GM12878 (cell line): ENCODE data around the gene ZDHHC1.
"Not testable (repeated sequence)": the region's sequence is repeated elsewhere in the genome, so short reads cannot be mapped to it uniquely, and the experiment has no call there.

Experiments
- SIN3A ChIP-seq: IDR thresholded peaks from 2 replicates; pipeline ENCODE4 v1.6.1; 2012; ENCODE audit warnings: low read depth, low read length, improper control_type of control experiment
- TF ChIP-seq, protein P1 (sequence below), 3 experiments: IDR thresholded peaks in 2 of 3; conservative IDR thresholded peaks in 1 of 3; 2 replicates each; pipeline ENCODE4 v1.5.1; 2011; ENCODE audit warnings: low read depth in 3 of 3, low read length in 3 of 3, mild to moderate bottlenecking in 3 of 3, control low read depth in 2 of 3, moderate library complexity in 2 of 3, inconsistent platforms in 1 of 3, mixed read lengths in 1 of 3; ENCODE audit not compliant: control insufficient read depth in 2 of 3, insufficient read depth in 1 of 3; ENCODE audit errors: extremely low read depth in 1 of 3

DNA sequence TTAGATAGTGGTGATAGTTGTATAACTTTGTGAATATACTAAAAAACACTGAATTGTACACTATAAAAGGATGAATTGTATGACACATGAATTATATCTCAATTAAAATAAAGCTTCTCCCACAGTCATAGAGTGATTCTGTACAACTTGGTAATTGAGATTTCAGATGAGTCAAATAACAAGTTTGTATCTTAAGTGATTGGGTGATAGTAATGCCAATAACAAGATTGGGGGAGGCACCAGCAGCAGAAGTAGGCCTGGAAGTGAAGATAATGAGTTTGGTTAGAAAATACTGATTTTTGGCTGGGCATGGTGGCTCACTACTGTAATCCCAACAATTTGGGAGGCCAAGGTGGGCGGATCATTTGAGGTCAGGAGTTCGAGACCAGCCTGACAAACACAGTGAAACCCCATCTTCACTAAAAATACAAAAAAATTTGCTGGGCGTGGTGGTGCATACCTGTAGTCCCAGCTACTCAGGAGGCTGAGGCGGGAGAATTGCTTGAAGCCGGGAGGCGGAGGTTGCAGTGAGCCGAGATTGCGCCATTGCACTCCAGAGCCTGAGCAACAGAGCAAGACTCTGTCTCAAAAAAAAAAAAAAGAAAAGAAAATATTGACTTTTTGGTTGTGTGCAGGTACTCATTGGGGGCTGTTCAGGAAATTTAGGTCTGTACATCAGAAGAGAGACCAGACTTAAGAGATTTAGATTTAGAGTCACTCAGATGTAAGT lies 56.6 kb downstream of the ZDHHC1 start:
- TF ChIP-seq SIN3A = not testable (repeated sequence)
- TF ChIP-seq, protein P1, sequence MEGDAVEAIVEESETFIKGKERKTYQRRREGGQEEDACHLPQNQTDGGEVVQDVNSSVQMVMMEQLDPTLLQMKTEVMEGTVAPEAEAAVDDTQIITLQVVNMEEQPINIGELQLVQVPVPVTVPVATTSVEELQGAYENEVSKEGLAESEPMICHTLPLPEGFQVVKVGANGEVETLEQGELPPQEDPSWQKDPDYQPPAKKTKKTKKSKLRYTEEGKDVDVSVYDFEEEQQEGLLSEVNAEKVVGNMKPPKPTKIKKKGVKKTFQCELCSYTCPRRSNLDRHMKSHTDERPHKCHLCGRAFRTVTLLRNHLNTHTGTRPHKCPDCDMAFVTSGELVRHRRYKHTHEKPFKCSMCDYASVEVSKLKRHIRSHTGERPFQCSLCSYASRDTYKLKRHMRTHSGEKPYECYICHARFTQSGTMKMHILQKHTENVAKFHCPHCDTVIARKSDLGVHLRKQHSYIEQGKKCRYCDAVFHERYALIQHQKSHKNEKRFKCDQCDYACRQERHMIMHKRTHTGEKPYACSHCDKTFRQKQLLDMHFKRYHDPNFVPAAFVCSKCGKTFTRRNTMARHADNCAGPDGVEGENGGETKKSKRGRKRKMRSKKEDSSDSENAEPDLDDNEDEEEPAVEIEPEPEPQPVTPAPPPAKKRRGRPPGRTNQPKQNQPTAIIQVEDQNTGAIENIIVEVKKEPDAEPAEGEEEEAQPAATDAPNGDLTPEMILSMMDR (IDR thresholded peaks at IDR 0.05 in 2 of 3, conservative IDR thresholded peaks at IDR 0.05 in 1 of 3; ENCODE audit: control insufficient read depth in 2 of 3, extremely low read depth in 1 of 3, insufficient read depth in 1 of 3, low read depth in 3 of 3, low read length in 3 of 3) = not testable (repeated sequence)
